Activated CD4-positive, alpha-beta T cell treated with anti-CD3 and anti-CD28 coated beads, Interleukin-2, amount 10 ng/mL, durations not matched to agents 24 days and 14 days (primary cell): ENCODE measurements around the gene APOH. TPM values are rescaled to one million over a fixed set of nuclear protein-coding genes. Genes with fewer than 3 reads are reported as not detected.
A peak's percentile ranks its signal among the peaks of the same experiment; 100 is the strongest.
"Not testable (repeated sequence)": the region's sequence is repeated elsewhere in the genome, so short reads cannot be mapped to it uniquely, and the experiment has no call there.

Experiments
- DNase-seq: peaks from one replicate; pipeline ENCODE4 v3.0.0; 2022
- H3K27ac Mint-ChIP-seq: one replicate; pipeline ENCODE4 v1.8.0; 2022; ENCODE audit warnings: mild to moderate bottlenecking, mixed read lengths
- H3K27me3 Mint-ChIP-seq: one replicate; pipeline ENCODE4 v1.8.0; 2022; ENCODE audit warnings: mixed read lengths
- H3K36me3 Mint-ChIP-seq: one replicate; pipeline ENCODE4 v1.8.0; 2022; ENCODE audit warnings: low read depth, mild to moderate bottlenecking, mixed read lengths
- H3K4me1 Mint-ChIP-seq: one replicate; pipeline ENCODE4 v1.8.0; 2021; ENCODE audit warnings: mixed read lengths
- H3K4me3 Mint-ChIP-seq: one replicate; pipeline ENCODE4 v1.8.0; 2022; ENCODE audit warnings: mild to moderate bottlenecking, moderate library complexity, mixed read lengths
- H3K9me3 Mint-ChIP-seq: one replicate; pipeline ENCODE4 v1.8.0; 2021; ENCODE audit warnings: mixed read lengths
- intact Hi-C: fragments of 100-400 bp; cut with micrococcal nuclease; formaldehyde crosslinking; loops from one replicate; pipeline ENCODE4 v1.15.1; 2023
- total RNA-seq: library from RNA; stranded (reverse); gene quantifications from 2 replicates; pipeline ENCODE4 v1.2.3, GENCODE V29; 2022

APOH gene
- total RNA-seq, 1 donor from 2014 or later = not detected

GRCh38 chr17:66255527-66255971, 26.3 kb upstream of the APOH start:
- Mint-ChIP-seq H3K9me3 (no peaks in the 10 kb centered on the region), H3K27ac (peak overlapping the region; percentile 52), H3K27me3 (no peaks in the 10 kb centered on the region), H3K36me3 (no peaks in the 10 kb centered on the region), H3K4me3 (peak overlapping the region; percentile 66), H3K4me1 (peaks cover 14% of the 10 kb centered on the region)
- DNase-seq = peak; percentile 65
- intact Hi-C loops = loop anchor here (1.0 to 5.0 kb wide), 6 partner anchors 47 to 418 kb away; partner anchors contain the start of gene PRKCA

GRCh38 chr17:66255112-66255511, 25.9 kb upstream of the APOH start:
- Mint-ChIP-seq H3K27ac (peak overlapping the region; percentile 52), H3K4me3 (peak overlapping the region; percentile 66), H3K27me3 (no peaks in the 10 kb centered on the region), H3K9me3 (no peaks in the 10 kb centered on the region), H3K4me1 (peaks cover 15% of the 10 kb centered on the region), H3K36me3 (no peaks in the 10 kb centered on the region)
- DNase-seq = peak; percentile 84
- intact Hi-C loops = loop anchor here (1.0 to 5.0 kb wide), 6 partner anchors 47 to 418 kb away; partner anchors contain the start of gene PRKCA

- H3K36me3 Mint-ChIP-seq, H3K9me3 Mint-ChIP-seq, H3K27ac Mint-ChIP-seq, intact Hi-C loops, DNase-seq, H3K4me3 Mint-ChIP-seq, H3K27me3 Mint-ChIP-seq: not testable (repeated sequence)
- peaks cover 15% of the 10 kb centered on the region for H3K4me1 Mint-ChIP-seq
Observed at GRCh38 chr17:66253458-66253857, 24.2 kb upstream of the APOH start.

GRCh38 chr17:66250686-66251085, 21.5 kb upstream of the APOH start:
- Mint-ChIP-seq H3K36me3 (no peaks in the 10 kb centered on the region), H3K4me1 (peaks cover 21% of the 10 kb centered on the region), H3K27ac (no peak overlapping the region), H3K9me3 (no peaks in the 10 kb centered on the region), H3K4me3 (no peak overlapping the region), H3K27me3 (no peaks in the 10 kb centered on the region)
- DNase-seq = no peak
- intact Hi-C loops = no loop called here

GRCh38 chr17:66248285-66248684, 19.1 kb upstream of the APOH start:
- H3K9me3 Mint-ChIP-seq = no peaks in the 10 kb centered on the region
- peaks cover 14% of the 10 kb centered on the region for H3K4me1 Mint-ChIP-seq
- no peaks in the 10 kb centered on the region for H3K27me3 Mint-ChIP-seq
- intact Hi-C loops = no loop called here
- H3K4me3 Mint-ChIP-seq = no peak overlapping the region
- no peaks in the 10 kb centered on the region for H3K36me3 Mint-ChIP-seq
- no peak overlapping the region for H3K27ac Mint-ChIP-seq
- no peak for DNase-seq

GRCh38 chr17:66241839-66242238, 12.6 kb upstream of the APOH start:
- no peak for DNase-seq
- no peaks in the 10 kb centered on the region for H3K9me3 Mint-ChIP-seq
- no peak overlapping the region for H3K4me3 Mint-ChIP-seq
- H3K4me1 Mint-ChIP-seq = peaks cover 9% of the 10 kb centered on the region
- intact Hi-C loops = no loop called here
- no peaks in the 10 kb centered on the region for H3K27me3 Mint-ChIP-seq
- no peak overlapping the region for H3K27ac Mint-ChIP-seq
- H3K36me3 Mint-ChIP-seq = no peaks in the 10 kb centered on the region

- H3K4me3 Mint-ChIP-seq = no peak overlapping the region
- intact Hi-C loops = no loop called here
- no peak for DNase-seq
- H3K36me3 Mint-ChIP-seq = no peaks in the 10 kb centered on the region
- H3K27ac Mint-ChIP-seq = no peak overlapping the region
- peaks cover 2% of the 10 kb centered on the region for H3K4me1 Mint-ChIP-seq
- H3K27me3 Mint-ChIP-seq = no peaks in the 10 kb centered on the region
- H3K9me3 Mint-ChIP-seq = no peaks in the 10 kb centered on the region
Observed at GRCh38 chr17:66240630-66241029, 11.4 kb upstream of the APOH start.

- Mint-ChIP-seq H3K4me3 (no peak overlapping the region), H3K36me3 (no peaks in the 10 kb centered on the region), H3K4me1 (peaks cover 2% of the 10 kb centered on the region), H3K27me3 (no peaks in the 10 kb centered on the region), H3K9me3 (no peaks in the 10 kb centered on the region), H3K27ac (no peak overlapping the region)
- intact Hi-C loops = no loop called here
- no peak for DNase-seq
Observed at GRCh38 chr17:66240013-66240412, 10.8 kb upstream of the APOH start.

- H3K9me3 Mint-ChIP-seq = no peaks in the 10 kb centered on the region
- intact Hi-C loops = no loop called here
- no peak for DNase-seq
- no peaks in the 10 kb centered on the region for H3K36me3 Mint-ChIP-seq
- no peak overlapping the region for H3K27ac Mint-ChIP-seq
- H3K27me3 Mint-ChIP-seq = peaks cover 5% of the 10 kb centered on the region
- H3K4me3 Mint-ChIP-seq = no peak overlapping the region
- H3K4me1 Mint-ChIP-seq = peaks cover 2% of the 10 kb centered on the region
Observed at GRCh38 chr17:66235377-66235994, 6.3 kb upstream of the APOH start.

GRCh38 chr17:66234611-66235010, 5.4 kb upstream of the APOH start:
- Mint-ChIP-seq H3K4me1 (peaks cover 2% of the 10 kb centered on the region), H3K9me3 (no peaks in the 10 kb centered on the region), H3K27me3 (peaks cover 10% of the 10 kb centered on the region), H3K4me3 (no peak overlapping the region), H3K36me3 (no peaks in the 10 kb centered on the region), H3K27ac (no peak overlapping the region)
- intact Hi-C loops = no loop called here
- DNase-seq = no peak

- Mint-ChIP-seq H3K27me3 (peaks cover 10% of the 10 kb centered on the region), H3K9me3 (no peaks in the 10 kb centered on the region), H3K4me1 (peaks cover 2% of the 10 kb centered on the region), H3K4me3 (no peak overlapping the region), H3K27ac (no peak overlapping the region), H3K36me3 (no peaks in the 10 kb centered on the region)
- intact Hi-C loops = no loop called here
- DNase-seq = no peak
Observed at GRCh38 chr17:66233023-66233753, 4.0 kb upstream of the APOH start.

GRCh38 chr17:66230922-66231591, 1.8 kb upstream of the APOH start:
- Mint-ChIP-seq H3K4me3 (no peak overlapping the region), H3K36me3 (no peaks in the 10 kb centered on the region), H3K27me3 (peaks cover 13% of the 10 kb centered on the region), H3K9me3 (no peaks in the 10 kb centered on the region), H3K27ac (no peak overlapping the region), H3K4me1 (peaks cover 2% of the 10 kb centered on the region)
- no peak for DNase-seq
- intact Hi-C loops = no loop called here

- H3K4me3 Mint-ChIP-seq = no peak overlapping the region
Observed at GRCh38 chr17:66229783-66230538, 746 bp upstream of the APOH start.

More at GRCh38 chr17:66229783-66230538, 746 bp upstream of the APOH start:
- DNase-seq = no peak
- no peaks in the 10 kb centered on the region for H3K9me3 Mint-ChIP-seq
- peaks cover 17% of the 10 kb centered on the region for H3K27me3 Mint-ChIP-seq
- H3K4me1 Mint-ChIP-seq = peaks cover 2% of the 10 kb centered on the region
- no peaks in the 10 kb centered on the region for H3K36me3 Mint-ChIP-seq
- intact Hi-C loops = no loop called here
- H3K27ac Mint-ChIP-seq = no peak overlapping the region
